Activated CD4-positive, alpha-beta T cell treated with anti-CD3 and anti-CD28 coated beads for 36 hours (primary cell): Measurements from ENCODE around the gene SEMA4D. TPM values are rescaled to one million over a fixed set of nuclear protein-coding genes. Genes with fewer than 3 reads are reported as not detected.
A peak's percentile ranks its signal among the peaks of the same experiment; 100 is the strongest.
"Not testable (repeated sequence)": the region's sequence is repeated elsewhere in the genome, so short reads cannot be mapped to it uniquely, and the experiment has no call there.

Experiments used
- ATAC-seq: fragments of 200-7000 bp; cut with Tn5 transposase; one replicate; pipeline ENCODE4 v1.10.0; 2021; ENCODE audit warnings: mild to moderate bottlenecking, moderate library complexity
- CTCF ChIA-PET: fragments of 350-600 bp; sonication (Branson Sonifier 250); formaldehyde crosslinking; loops from one replicate; lab custom pipeline; 2021; ENCODE audit warnings: antibody characterized with exemption; lab: Charles Lee
- POLR2A ChIA-PET: fragments of 350-600 bp; sonication (Branson Sonifier 250); formaldehyde crosslinking; loops from one replicate; lab custom pipeline; 2021; ENCODE audit warnings: antibody characterized with exemption, inconsistent platforms; lab: Charles Lee
- DNase-seq: peaks from one replicate; pipeline ENCODE4 v3.0.0-alpha.2; 2020
- H3K27ac Mint-ChIP-seq: one replicate; pipeline ENCODE4 v1.8.0; 2021; ENCODE audit warnings: mixed read lengths
- H3K27me3 Mint-ChIP-seq: one replicate; pipeline ENCODE4 v1.8.0; 2021; ENCODE audit warnings: mixed read lengths
- H3K36me3 Mint-ChIP-seq: one replicate; pipeline ENCODE4 v1.8.0; 2021; ENCODE audit warnings: low read depth, mixed read lengths
- H3K4me1 Mint-ChIP-seq: one replicate; pipeline ENCODE4 v1.8.0; 2021; ENCODE audit warnings: mixed read lengths
- H3K4me3 Mint-ChIP-seq: one replicate; pipeline ENCODE4 v1.8.0; 2021; ENCODE audit warnings: mild to moderate bottlenecking, moderate library complexity, mixed read lengths
- H3K9me3 Mint-ChIP-seq: one replicate; pipeline ENCODE4 v1.8.0; 2021; ENCODE audit warnings: low read depth, mixed read lengths
- intact Hi-C, 2 experiments: fragments of 100-400 bp; cut with DNase I in 1 of 2; cut with micrococcal nuclease in 1 of 2; formaldehyde crosslinking; loops; one replicate each; pipeline versions ENCODE4 v1.14.2 to v1.15.1; 2022 to 2024; cut with DNase I, micrococcal nuclease
- total RNA-seq, 2 experiments: library from RNA; stranded (reverse); gene quantifications; one replicate each; pipeline ENCODE4 v1.2.3, GENCODE V29; 2021

The SEMA4D gene
- total RNA-seq, 2 experiments from 2014 or later, result 215 to 226 TPM

DNA sequence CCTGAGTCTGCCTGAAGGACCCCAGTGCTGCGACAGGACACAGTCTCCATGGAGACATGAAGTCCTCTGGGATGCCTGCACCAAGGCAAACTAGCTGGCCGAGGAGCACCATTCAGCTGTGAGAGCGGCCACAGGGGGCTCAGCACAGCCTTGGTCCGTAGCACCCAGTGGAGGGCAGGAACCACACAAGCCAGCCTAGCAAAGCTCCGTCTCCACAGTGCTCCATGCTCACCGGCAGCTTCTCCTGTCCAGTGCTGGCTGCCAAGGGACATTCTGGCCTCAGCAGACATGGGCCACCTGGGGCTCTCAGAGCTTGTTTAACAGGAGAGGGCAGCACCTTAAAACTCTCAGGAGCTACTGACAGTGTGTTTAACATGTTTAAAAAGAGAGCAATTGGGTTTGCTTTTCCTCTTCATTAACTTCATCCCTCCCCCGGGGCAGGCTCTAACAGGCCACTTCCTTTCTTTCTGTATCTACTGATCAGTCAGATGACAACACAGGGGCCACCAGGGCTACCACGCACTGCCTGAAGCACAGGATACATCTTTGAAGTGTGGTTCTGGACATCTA is 122.6 kb downstream of the SEMA4D start:
- POLR2A ChIA-PET, result no interaction called here
- Mint-ChIP-seq H3K27ac (peak overlapping the region; percentile 78), H3K4me1 (peaks cover 25% of the 10 kb centered on the region), H3K4me3 (no peak overlapping the region), H3K9me3 (no peaks in the 10 kb centered on the region), H3K36me3 (peaks cover 35% of the 10 kb centered on the region), H3K27me3 (no peaks in the 10 kb centered on the region)
- ATAC-seq, result peak; percentile 33
- CTCF ChIA-PET, result interaction anchor here (0.6 to 1.4 kb wide), 4 partner anchors 9 to 226 kb away, joined by 3 to 5 read pairs (median 4); no protein-coding TSS in a partner anchor
- intact Hi-C loops, result no loop called here
- no peak for DNase-seq

DNA sequence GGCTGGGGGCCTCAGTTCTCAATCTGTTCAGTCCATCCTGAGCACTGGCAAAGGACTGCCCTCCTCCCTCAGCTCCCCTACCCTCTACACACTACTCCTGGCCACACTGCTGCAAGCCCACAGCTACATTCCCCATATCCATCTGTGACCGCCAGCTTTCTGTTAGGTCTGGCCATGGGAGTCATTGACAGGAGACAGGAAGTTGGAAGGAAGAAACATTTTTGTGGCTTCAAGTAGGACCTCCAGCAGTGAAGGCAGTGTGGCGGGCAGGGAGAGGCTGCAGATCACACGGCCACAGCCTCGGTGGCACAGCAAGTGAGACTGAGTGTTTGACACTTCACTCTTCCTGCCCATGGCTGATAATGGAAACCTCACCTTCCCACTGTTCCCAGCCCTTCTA is 123.7 kb downstream of the SEMA4D start:
- ATAC-seq (no peak), DNase-seq (no peak)
- intact Hi-C loops, result no loop called here
- Mint-ChIP-seq H3K4me1 (peaks cover 15% of the 10 kb centered on the region), H3K9me3 (no peaks in the 10 kb centered on the region), H3K36me3 (peaks cover 27% of the 10 kb centered on the region), H3K27me3 (no peaks in the 10 kb centered on the region), H3K27ac (peak overlapping the region; percentile 55), H3K4me3 (no peak overlapping the region)
- ChIA-PET CTCF (interaction anchor here (0.6 kb wide), 1 partner anchor 187 kb away, joined by 3 read pairs; no protein-coding TSS in a partner anchor), POLR2A (no interaction called here)

DNA sequence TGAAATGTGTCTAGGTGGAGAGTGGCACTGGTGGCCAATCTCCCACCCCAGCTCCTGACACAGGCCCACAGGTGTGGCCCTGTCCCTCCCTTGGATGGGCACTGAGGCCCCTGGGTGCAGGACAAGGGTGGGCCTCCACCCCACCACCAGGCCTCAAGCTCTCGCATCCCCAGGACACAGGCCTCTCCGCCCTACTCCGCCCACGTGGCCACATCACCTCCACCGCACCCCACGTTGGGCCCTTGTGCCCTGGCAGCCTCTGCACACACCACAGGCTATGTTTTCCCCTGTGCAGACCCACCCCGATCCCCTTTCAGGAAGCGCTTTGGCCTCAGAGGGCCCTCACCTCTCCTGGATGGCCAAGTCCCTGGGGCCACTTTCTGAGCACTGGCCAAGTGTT is 124.9 kb downstream of the SEMA4D start:
- Mint-ChIP-seq H3K27me3 (no peaks in the 10 kb centered on the region), H3K9me3 (no peaks in the 10 kb centered on the region), H3K4me3 (no peak overlapping the region), H3K4me1 (peaks cover 15% of the 10 kb centered on the region), H3K27ac (peak overlapping the region; percentile 59), H3K36me3 (peaks cover 16% of the 10 kb centered on the region)
- peak; percentile 2 for ATAC-seq
- CTCF ChIA-PET, result no interaction called here
- intact Hi-C loops, result no loop called here
- no peak for DNase-seq
- POLR2A ChIA-PET, result interaction anchor here (1.0 kb wide), 1 partner anchor 175 kb away, joined by 3 read pairs; no protein-coding TSS in a partner anchor

DNA sequence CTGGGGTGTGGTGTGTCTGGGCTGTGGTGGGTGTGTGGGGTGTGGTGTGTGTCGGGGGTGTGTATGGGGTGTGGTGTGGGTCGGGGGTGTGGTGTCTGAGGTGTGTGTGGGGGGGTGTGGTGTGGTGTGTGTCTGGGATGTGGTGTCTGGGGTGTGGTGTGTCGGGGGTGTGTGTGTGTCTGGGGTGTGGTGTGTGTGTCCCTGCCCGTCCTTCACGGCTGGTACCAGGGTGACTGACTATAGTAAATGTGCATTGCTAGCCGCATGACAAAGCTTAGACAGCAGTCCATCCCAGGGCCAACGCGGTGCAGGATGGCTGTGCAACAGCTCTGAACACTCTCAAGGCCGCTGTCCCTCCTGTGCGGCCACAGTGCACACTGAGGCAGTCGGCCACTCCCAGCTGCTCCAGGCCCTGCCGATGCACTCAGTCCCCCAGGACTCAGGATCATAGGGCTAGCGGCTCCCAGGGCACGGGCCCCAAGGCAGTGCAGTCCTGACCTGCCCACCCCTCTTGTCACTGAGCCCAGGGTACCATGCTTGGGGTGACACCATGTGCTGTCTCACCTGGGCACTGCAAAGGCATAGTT is 125.6 kb downstream of the SEMA4D start:
- ChIA-PET POLR2A (interaction anchor here (1.0 kb wide), 1 partner anchor 176 kb away, joined by 3 read pairs; no protein-coding TSS in a partner anchor), CTCF (interaction anchor here (0.5 kb wide), 1 partner anchor 44 kb away, joined by 3 read pairs; no protein-coding TSS in a partner anchor)
- H3K36me3 Mint-ChIP-seq, result peaks cover 11% of the 10 kb centered on the region
- no peak overlapping the region for H3K4me3 Mint-ChIP-seq
- no peaks in the 10 kb centered on the region for H3K27me3 Mint-ChIP-seq
- no peak overlapping the region for H3K27ac Mint-ChIP-seq
- intact Hi-C loops, result no loop called here
- ATAC-seq (peak; percentile 34), DNase-seq (peak; percentile 47)
- H3K4me1 Mint-ChIP-seq, result peaks cover 15% of the 10 kb centered on the region
- H3K9me3 Mint-ChIP-seq, result no peaks in the 10 kb centered on the region

DNA sequence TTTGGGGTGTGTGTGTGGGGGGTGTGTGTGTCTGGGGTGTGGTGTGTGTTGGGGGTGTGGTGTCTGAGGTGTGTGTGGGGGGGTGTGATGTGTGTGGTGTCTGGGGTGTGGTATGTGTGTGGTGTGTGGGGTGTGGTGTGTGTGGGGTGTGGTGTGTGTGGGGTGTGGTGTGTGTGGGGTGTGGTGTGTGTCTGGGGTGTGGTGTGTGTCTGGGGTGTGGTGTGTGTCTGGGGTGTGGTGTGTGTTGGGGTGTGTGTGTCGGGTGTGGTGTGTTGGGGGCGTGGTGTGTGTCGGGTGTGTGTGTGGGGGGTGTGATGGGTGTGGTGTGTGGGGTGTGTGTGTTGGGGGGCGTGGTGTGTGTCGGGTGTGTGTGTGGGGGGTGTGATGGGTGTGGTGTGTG is 126.1 kb downstream of the SEMA4D start:
- DNase-seq, H3K36me3 Mint-ChIP-seq, H3K4me3 Mint-ChIP-seq, H3K27me3 Mint-ChIP-seq, intact Hi-C loops, H3K27ac Mint-ChIP-seq, ATAC-seq, H3K9me3 Mint-ChIP-seq, POLR2A ChIA-PET: not testable (repeated sequence)
- H3K4me1 Mint-ChIP-seq, result peaks cover 13% of the 10 kb centered on the region
- CTCF ChIA-PET, result interaction anchor here (0.5 kb wide), 1 partner anchor 43 kb away, joined by 3 read pairs; no protein-coding TSS in a partner anchor

GRCh38 chr9:89370593-89370992 is 127.3 kb downstream of the SEMA4D start:
- no peak overlapping the region for H3K4me3 Mint-ChIP-seq

DNA sequence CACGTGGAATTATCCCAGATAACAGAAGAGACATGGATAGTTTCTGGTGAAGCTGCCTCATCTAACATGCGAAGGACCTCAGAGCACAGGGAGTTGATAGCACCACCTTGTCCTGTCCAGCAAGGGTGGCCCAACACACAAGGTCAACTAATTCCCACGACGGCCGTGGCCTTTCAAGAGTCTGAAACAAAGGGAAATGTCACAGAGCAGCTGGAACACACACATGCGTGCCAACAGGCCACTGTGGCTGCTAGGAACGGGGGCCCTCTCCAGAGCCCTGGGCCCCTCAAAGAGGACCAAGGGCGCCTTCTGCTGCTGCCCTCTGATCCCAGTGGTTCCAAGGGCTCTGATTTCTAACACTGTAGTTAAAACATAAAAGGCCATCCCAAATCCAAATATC is 128.9 kb downstream of the SEMA4D start:
- DNase-seq (no peak), ATAC-seq (no peak)
- intact Hi-C loops, result no loop called here
- H3K4me1 Mint-ChIP-seq, result peaks cover 2% of the 10 kb centered on the region
- peaks cover 2% of the 10 kb centered on the region for H3K36me3 Mint-ChIP-seq
- ChIA-PET POLR2A (no interaction called here), CTCF (no interaction called here)
- H3K4me3 Mint-ChIP-seq, result no peak overlapping the region
- no peaks in the 10 kb centered on the region for H3K9me3 Mint-ChIP-seq
- no peak overlapping the region for H3K27ac Mint-ChIP-seq
- no peaks in the 10 kb centered on the region for H3K27me3 Mint-ChIP-seq

More at GRCh38 chr9:89370593-89370992, 127.3 kb downstream of the SEMA4D start:
- CTCF ChIA-PET, result interaction anchor here (0.6 kb wide), 1 partner anchor 40 kb away, joined by 3 read pairs; no protein-coding TSS in a partner anchor
- H3K27me3 Mint-ChIP-seq, result no peaks in the 10 kb centered on the region
- H3K36me3 Mint-ChIP-seq, result peaks cover 2% of the 10 kb centered on the region
- ATAC-seq (no peak), DNase-seq (no peak)
- no peak overlapping the region for H3K27ac Mint-ChIP-seq
- H3K9me3 Mint-ChIP-seq, result no peaks in the 10 kb centered on the region
- intact Hi-C loops, result no loop called here
- POLR2A ChIA-PET, result no interaction called here
- peaks cover 4% of the 10 kb centered on the region for H3K4me1 Mint-ChIP-seq

DNA sequence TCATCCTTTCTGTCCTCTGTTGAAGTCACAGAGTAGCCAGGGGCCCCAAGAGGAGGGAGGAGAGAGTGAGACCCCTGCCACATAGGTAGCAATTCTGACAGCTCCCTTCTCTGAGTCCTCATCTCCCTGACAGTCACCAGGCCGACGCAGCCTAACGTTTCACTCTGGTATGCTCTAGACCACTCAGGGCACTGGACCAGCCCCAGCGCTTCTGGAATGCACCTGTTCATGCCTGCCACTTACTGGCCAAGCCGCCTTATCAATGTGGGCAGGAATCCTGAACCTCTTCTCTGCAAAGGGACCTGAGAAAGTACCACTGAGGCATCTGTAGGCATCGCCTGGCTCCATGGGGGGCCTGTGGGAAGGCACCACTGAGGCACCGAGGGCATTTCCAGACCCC is 129.4 kb downstream of the SEMA4D start:
- intact Hi-C loops, result no loop called here

DNA sequence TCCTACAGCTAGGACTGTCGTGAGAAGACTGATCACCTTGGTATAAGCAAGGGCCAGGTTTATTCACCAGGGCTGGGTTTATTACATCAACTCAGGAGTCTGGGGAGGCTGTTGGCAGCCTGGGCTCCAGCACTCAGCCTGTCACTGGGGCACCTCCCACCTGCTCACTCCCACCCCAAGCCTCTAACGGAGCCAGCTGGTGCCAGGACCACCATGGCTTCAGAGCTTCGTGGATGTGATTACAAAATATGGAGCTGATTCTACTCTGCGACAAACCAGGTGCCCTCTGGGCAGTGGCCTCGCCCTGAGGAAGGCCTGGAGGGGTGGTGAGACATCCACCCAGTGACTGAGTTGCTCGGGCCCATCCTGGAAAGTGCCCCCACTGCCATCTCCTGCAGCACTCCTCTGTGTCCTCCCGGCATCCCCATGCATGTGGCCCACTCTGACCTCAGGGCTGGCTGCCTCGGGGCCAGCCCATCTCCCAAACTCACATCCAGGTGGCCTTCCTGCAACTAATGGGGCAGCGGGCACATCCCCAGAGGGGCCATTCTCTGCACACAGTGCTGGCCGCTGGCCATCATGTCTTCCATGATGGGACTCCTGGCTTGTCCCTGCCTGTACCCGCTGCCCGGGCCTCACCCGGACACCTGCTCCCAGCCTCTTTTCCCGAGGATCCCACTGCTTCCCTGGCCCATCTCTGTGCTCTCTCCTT is 130.0 kb downstream of the SEMA4D start:
- intact Hi-C loops, result no loop called here
- H3K36me3 Mint-ChIP-seq, result no peaks in the 10 kb centered on the region
- no peak for DNase-seq
- H3K27ac Mint-ChIP-seq, result peak overlapping the region; percentile 59
- H3K4me1 Mint-ChIP-seq, result no peaks in the 10 kb centered on the region
- no peaks in the 10 kb centered on the region for H3K9me3 Mint-ChIP-seq
- H3K4me3 Mint-ChIP-seq, result no peak overlapping the region
- ATAC-seq, result no peak
- CTCF ChIA-PET, result interaction anchor here (0.9 kb wide), 1 partner anchor 47 kb away, joined by 3 read pairs; no protein-coding TSS in a partner anchor
- no peaks in the 10 kb centered on the region for H3K27me3 Mint-ChIP-seq
- POLR2A ChIA-PET, result no interaction called here

More for the DNA sequence above, 129.4 kb downstream of the SEMA4D start:
- H3K4me1 Mint-ChIP-seq, result peaks cover 2% of the 10 kb centered on the region
- H3K4me3 Mint-ChIP-seq, result no peak overlapping the region
- H3K27me3 Mint-ChIP-seq, result no peaks in the 10 kb centered on the region
- DNase-seq (no peak), ATAC-seq (no peak)
- CTCF ChIA-PET, result no interaction called here
- peaks cover 2% of the 10 kb centered on the region for H3K36me3 Mint-ChIP-seq
- no peaks in the 10 kb centered on the region for H3K9me3 Mint-ChIP-seq
- POLR2A ChIA-PET, result no interaction called here
- H3K27ac Mint-ChIP-seq, result peak overlapping the region; percentile 59

GRCh38 chr9:89367281-89367680 is 130.6 kb downstream of the SEMA4D start:
- no peaks in the 10 kb centered on the region for H3K27me3 Mint-ChIP-seq
- intact Hi-C loops, result no loop called here
- ATAC-seq, result no peak
- H3K9me3 Mint-ChIP-seq, result no peaks in the 10 kb centered on the region
- no peaks in the 10 kb centered on the region for H3K36me3 Mint-ChIP-seq
- DNase-seq, result no peak
- CTCF ChIA-PET, result interaction anchor here (0.6 to 0.9 kb wide), 2 partner anchors 47 to 316 kb away, joined by 3 to 6 read pairs; no protein-coding TSS in a partner anchor
- POLR2A ChIA-PET, result no interaction called here
- no peaks in the 10 kb centered on the region for H3K4me1 Mint-ChIP-seq
- no peak overlapping the region for H3K27ac Mint-ChIP-seq
- H3K4me3 Mint-ChIP-seq, result no peak overlapping the region

DNA sequence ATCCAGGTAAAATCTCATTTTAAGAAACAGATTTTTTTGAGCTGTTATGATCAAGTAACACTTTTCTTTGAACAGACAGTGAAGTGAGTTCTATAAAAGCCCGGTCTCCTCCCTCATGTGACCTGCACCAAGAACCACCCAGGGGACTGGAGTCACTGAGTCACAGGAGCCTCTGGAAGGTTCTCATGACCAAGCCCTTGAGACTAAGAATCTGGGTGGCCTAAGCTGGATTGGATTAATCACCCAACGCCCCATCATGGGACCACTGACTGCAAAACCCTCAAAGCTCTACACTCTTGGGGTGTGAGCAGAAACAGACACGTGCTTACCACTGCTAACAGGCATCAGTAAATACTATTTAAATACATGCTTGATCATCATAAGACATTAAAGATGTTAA is 131.2 kb downstream of the SEMA4D start:
- ATAC-seq, result peak; percentile 43
- intact Hi-C loops, result no loop called here
- Mint-ChIP-seq H3K9me3 (no peaks in the 10 kb centered on the region), H3K4me3 (no peak overlapping the region), H3K27me3 (no peaks in the 10 kb centered on the region), H3K36me3 (peaks cover 2% of the 10 kb centered on the region), H3K4me1 (no peaks in the 10 kb centered on the region), H3K27ac (peak overlapping the region; percentile 51)
- POLR2A ChIA-PET, result no interaction called here
- CTCF ChIA-PET, result interaction anchor here (0.6 to 1.3 kb wide), 2 partner anchors 9 to 315 kb away, joined by 5 to 6 read pairs; no protein-coding TSS in a partner anchor
- DNase-seq, result no peak
